SK-N-SH (cell line): ENCODE results near the gene ATP5F1D. TPM values are rescaled to one million over a fixed set of nuclear protein-coding genes. Genes with fewer than 3 reads are reported as not detected.

Experiments used
- CTCF ChIA-PET: fragments of 300-600, 350-600 bp; formaldehyde crosslinking; extraction: SDS; loops from one replicate; lab custom pipeline; 2021; lab: Yijun Ruan, JAX
- POLR2A ChIA-PET: fragments of 350-600 bp; sonication (Branson Sonifier 250); formaldehyde crosslinking; extraction: SDS; loops from one replicate; lab custom pipeline; 2020; ENCODE audit warnings: antibody characterized with exemption, inconsistent platforms; lab: Yijun Ruan, JAX
- DNase-seq: peaks from one replicate; pipeline ENCODE4 v3.0.0; 2012
- H2AFZ ChIP-seq: fragments of 200-600 bp; sonication (generic); 2 replicates; pipeline ENCODE4 v1.8.1; 2016; ENCODE audit warnings: antibody characterized with exemption, mild to moderate bottlenecking, low read depth
- H3F3A ChIP-seq: fragments of 200-600 bp; sonication (generic); replicated peaks from 2 replicates; pipeline ENCODE3; 2016; ENCODE audit warnings: antibody characterized with exemption, mild to moderate bottlenecking; ENCODE audit not compliant: insufficient read depth
- H3K27ac ChIP-seq, 2 experiments: fragments of 200-500 bp in 1 of 2; fragments of 200-600 bp in 1 of 2; sonication (Bioruptor generic) in 1 of 2; sonication (generic), shearing (Covaris generic) in 1 of 2; 2 replicates each; pipeline versions ENCODE4 v1.5.1 to v1.6.1; 2014 to 2016; ENCODE audit warnings: low read depth in 2 of 2, inconsistent platforms in 1 of 2, low read length in 1 of 2, mild to moderate bottlenecking in 1 of 2, mixed read lengths in 1 of 2
- H3K27me3 ChIP-seq: fragments of 200-600 bp; sonication (generic), shearing (Covaris generic); 2 replicates; pipeline ENCODE4 v1.6.1; 2016; ENCODE audit warnings: mixed run types; ENCODE audit not compliant: insufficient read depth
- H3K36me3 ChIP-seq, 2 experiments: fragments of 200-500 bp in 1 of 2; fragments of 200-600 bp in 1 of 2; sonication (Bioruptor generic) in 1 of 2; sonication (generic) in 1 of 2; replicated peaks in 1 of 2; 2 replicates each; pipeline versions ENCODE3 to v1.5.1; 2014 to 2016; ENCODE audit warnings: low read length in 1 of 2, mild to moderate bottlenecking in 1 of 2; ENCODE audit not compliant: insufficient read depth in 2 of 2, control insufficient read depth in 1 of 2
- H3K4me1 ChIP-seq, 2 experiments: fragments of 200-500 bp in 1 of 2; fragments of 200-600 bp in 1 of 2; sonication (Bioruptor generic) in 1 of 2; sonication (generic), shearing (Covaris generic) in 1 of 2; 2 replicates each; pipeline versions ENCODE4 v1.5.1 to v1.6.1; 2014 to 2016; ENCODE audit warnings: low read depth in 1 of 2, low read length in 1 of 2, mixed run types in 1 of 2; ENCODE audit not compliant: insufficient read depth in 2 of 2, control insufficient read depth in 1 of 2
- H3K4me2 ChIP-seq: fragments of 200-600 bp; sonication (generic), shearing (Covaris generic); 2 replicates; pipeline ENCODE4 v1.6.1; 2017; ENCODE audit warnings: mixed run types
- H3K4me3 ChIP-seq, 2 experiments: fragments of 200-500 bp in 1 of 2; fragments of 200-600 bp in 1 of 2; sonication (Bioruptor generic) in 1 of 2; sonication (generic), shearing (Covaris generic) in 1 of 2; 2 replicates each; pipeline versions ENCODE4 v1.5.1 to v1.8.1; 2014 to 2016; ENCODE audit warnings: low read depth in 2 of 2, inconsistent platforms in 1 of 2, low read length in 1 of 2, mild to moderate bottlenecking in 1 of 2, mixed read lengths in 1 of 2, moderate library complexity in 1 of 2
- H3K79me2 ChIP-seq: fragments of 200-600 bp; sonication (generic); 2 replicates; pipeline ENCODE4 v1.8.1; 2017; ENCODE audit warnings: mild to moderate bottlenecking; ENCODE audit not compliant: insufficient read depth
- H3K9ac ChIP-seq: fragments of 200-600 bp; sonication (generic); 2 replicates; pipeline ENCODE4 v1.6.1; 2017; ENCODE audit warnings: mixed run types
- H3K9me2 ChIP-seq: fragments of 200-600 bp; sonication (generic); 2 replicates; pipeline ENCODE4 v1.6.1; 2017; ENCODE audit warnings: mixed run types
- H3K9me3 ChIP-seq: fragments of 200-600 bp; sonication (generic); 2 replicates; pipeline ENCODE4 v1.6.1; 2017; ENCODE audit warnings: mixed run types, mild to moderate bottlenecking, moderate library complexity
- H4K20me1 ChIP-seq: fragments of 200-600 bp; sonication (generic); 2 replicates; pipeline ENCODE4 v1.6.1; 2017; ENCODE audit warnings: mild to moderate bottlenecking, mixed run types; ENCODE audit not compliant: insufficient read depth
- CHD2 ChIP-seq: fragments of 150-350 bp; IDR thresholded peaks from 2 replicates; pipeline ENCODE4 v1.6.1; 2018; ENCODE audit warnings: low read length; ENCODE audit not compliant: partially characterized antibody
- EP300 ChIP-seq, 2 experiments: IDR thresholded peaks; 2 replicates each; pipeline versions ENCODE4 v1.4.0 to v1.6.1; 2012; ENCODE audit warnings: borderline replicate concordance in 1 of 2, low read depth in 1 of 2, low read length in 1 of 2
- FOXM1 ChIP-seq: IDR thresholded peaks from 2 replicates; pipeline ENCODE4 v1.4.0; 2012; ENCODE audit warnings: low read depth, mild to moderate bottlenecking
- JUND ChIP-seq: IDR thresholded peaks from 2 replicates; pipeline ENCODE4 v1.4.0; 2012
- MXI1 ChIP-seq: IDR thresholded peaks from 2 replicates; pipeline ENCODE4 v1.6.1; 2012; ENCODE audit warnings: mild to moderate bottlenecking, low read depth, low read length, improper control_type of control experiment
- NFIC ChIP-seq: IDR thresholded peaks from 2 replicates; pipeline ENCODE4 v1.4.0; 2012; ENCODE audit warnings: borderline replicate concordance
- PBX3 ChIP-seq: IDR thresholded peaks from 2 replicates; pipeline ENCODE4; 2012
- POLR2AphosphoS5 ChIP-seq: IDR thresholded peaks from 2 replicates; pipeline ENCODE4 v1.6.1; 2012; ENCODE audit warnings: low read depth, low read length
- RCOR1 ChIP-seq: fragments of 150-350 bp; IDR thresholded peaks from 2 replicates; pipeline ENCODE4 v1.6.1; 2017; ENCODE audit warnings: antibody characterized with exemption, low read length
- RFX5 ChIP-seq: IDR thresholded peaks from 2 replicates; pipeline ENCODE4 v1.6.1; 2012; ENCODE audit warnings: mild to moderate bottlenecking, improper control_type of control experiment, low read length
- RXRA ChIP-seq: IDR thresholded peaks from 2 replicates; pipeline ENCODE4 v1.4.0; 2012; ENCODE audit warnings: low read depth, mild to moderate bottlenecking, borderline replicate concordance
- SIN3A ChIP-seq: IDR thresholded peaks from 2 replicates; pipeline ENCODE4 v1.6.1; 2012; ENCODE audit warnings: low read depth, mild to moderate bottlenecking, low read length, moderate library complexity, borderline replicate concordance
- TAF1 ChIP-seq: IDR thresholded peaks from 2 replicates; pipeline ENCODE4 v1.6.1; 2012; ENCODE audit warnings: low read depth, mild to moderate bottlenecking, low read length, moderate library complexity, borderline replicate concordance
- TCF12 ChIP-seq: IDR thresholded peaks from 2 replicates; pipeline ENCODE4 v1.4.0; 2012
- USF2 ChIP-seq: fragments of 150-350 bp; IDR thresholded peaks from 2 replicates; pipeline ENCODE4 v1.6.1; 2017; ENCODE audit warnings: antibody characterized with exemption, low read length, low read depth, borderline replicate concordance
- YY1 ChIP-seq: IDR thresholded peaks from 2 replicates; pipeline ENCODE4 v1.4.0; 2012; ENCODE audit warnings: low read depth, mild to moderate bottlenecking
- WGBS: methylation state at CpG from one replicate; pipeline ENCODE4 v1.1.6; 2017; ENCODE audit warnings: low lambda C conversion rate; 5-methylcytosine and 5-hydroxymethylcytosine counted together
- polyA plus RNA-seq, 3 experiments: library from polyadenylated mRNA; depleted of rRNA; stranded (reverse); fragments of >200 nt; gene quantifications; 2 replicates each; pipeline ENCODE4 v1.2.3, GENCODE V29; 2012
- TF ChIP-seq, protein P1 (sequence below): fragments of 150-350 bp; IDR thresholded peaks from 2 replicates; pipeline ENCODE4 v1.6.1; 2016; ENCODE audit warnings: mild to moderate bottlenecking, low read depth, low read length
- TF ChIP-seq, protein P2 (sequence below): IDR thresholded peaks from 2 replicates; pipeline ENCODE4 v1.4.0; 2012; ENCODE audit warnings: low read depth
- TF ChIP-seq, protein P3 (sequence below): IDR thresholded peaks from 2 replicates; pipeline ENCODE4 v1.4.0; 2012; ENCODE audit warnings: low read depth, borderline replicate concordance

ATP5F1D gene
- polyA plus RNA-seq, 1 of the 3 experiments (the other 2 are of a cell fraction): 226 TPM

DNA sequence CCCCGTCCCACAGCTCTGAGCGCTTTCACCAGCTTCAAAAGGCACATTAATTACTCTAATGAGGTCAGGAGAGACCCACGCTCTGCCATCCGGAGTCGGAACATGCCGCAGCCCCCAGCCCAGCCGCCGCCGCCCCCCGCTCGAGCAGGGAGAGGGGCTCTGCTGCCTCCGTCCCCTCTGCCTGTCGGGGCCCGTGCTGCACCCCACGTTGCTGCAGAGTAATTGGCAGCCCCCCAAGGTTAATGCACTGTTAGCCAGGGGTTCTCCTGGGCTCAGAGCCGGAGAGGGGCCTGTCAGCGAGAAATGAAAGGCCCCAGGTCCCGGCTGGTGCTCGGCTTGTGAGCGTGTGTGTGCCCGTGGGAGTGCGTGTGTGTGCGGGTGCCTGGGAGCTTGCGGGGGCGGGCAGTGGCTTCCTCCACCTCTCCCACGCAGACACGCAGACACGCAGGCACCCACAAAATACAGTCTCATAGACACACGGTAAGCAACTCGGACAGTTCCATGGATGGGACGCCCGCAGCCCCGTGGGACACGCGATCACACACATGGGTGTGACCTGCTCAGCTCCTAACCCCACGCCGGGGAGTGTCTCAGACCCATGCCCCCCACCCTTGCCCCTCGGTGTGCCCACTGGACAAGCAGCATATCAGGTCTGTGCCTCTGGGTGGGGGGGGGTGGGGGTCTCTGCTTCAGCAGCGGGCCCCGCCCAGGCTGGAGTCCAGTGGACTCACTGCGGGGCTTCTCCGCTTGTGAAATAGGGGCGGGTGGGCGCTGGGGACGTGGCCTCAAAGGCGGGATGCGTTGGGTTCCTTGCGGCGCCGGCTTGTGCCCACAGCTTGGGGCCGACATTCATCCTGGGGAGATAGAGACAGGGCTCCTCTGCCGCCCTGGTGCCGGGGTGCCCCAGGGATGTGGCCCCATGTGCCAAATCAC lies 39.4 kb downstream of the ATP5F1D start:
- TF ChIP-seq, protein P1, sequence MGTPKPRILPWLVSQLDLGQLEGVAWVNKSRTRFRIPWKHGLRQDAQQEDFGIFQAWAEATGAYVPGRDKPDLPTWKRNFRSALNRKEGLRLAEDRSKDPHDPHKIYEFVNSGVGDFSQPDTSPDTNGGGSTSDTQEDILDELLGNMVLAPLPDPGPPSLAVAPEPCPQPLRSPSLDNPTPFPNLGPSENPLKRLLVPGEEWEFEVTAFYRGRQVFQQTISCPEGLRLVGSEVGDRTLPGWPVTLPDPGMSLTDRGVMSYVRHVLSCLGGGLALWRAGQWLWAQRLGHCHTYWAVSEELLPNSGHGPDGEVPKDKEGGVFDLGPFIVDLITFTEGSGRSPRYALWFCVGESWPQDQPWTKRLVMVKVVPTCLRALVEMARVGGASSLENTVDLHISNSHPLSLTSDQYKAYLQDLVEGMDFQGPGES: no peak
- no peak for TF ChIP-seq FOXM1
- no peak for TF ChIP-seq NFIC
- TF ChIP-seq POLR2AphosphoS5: no peak
- no peak for TF ChIP-seq YY1
- TF ChIP-seq USF2: no peak
- no peak for TF ChIP-seq TAF1
- TF ChIP-seq PBX3: no peak
- TF ChIP-seq TCF12: no peak
- TF ChIP-seq RFX5: no peak
- TF ChIP-seq, protein P2, sequence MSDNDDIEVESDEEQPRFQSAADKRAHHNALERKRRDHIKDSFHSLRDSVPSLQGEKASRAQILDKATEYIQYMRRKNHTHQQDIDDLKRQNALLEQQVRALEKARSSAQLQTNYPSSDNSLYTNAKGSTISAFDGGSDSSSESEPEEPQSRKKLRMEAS: no peak
- no peak for TF ChIP-seq SIN3A
- no peak for TF ChIP-seq EP300 (IDR thresholded peaks at IDR 0.05; ENCODE audit: borderline replicate concordance in 1 of 2, low read depth in 1 of 2, low read length in 1 of 2)
- TF ChIP-seq RCOR1: no peak
- no peak for TF ChIP-seq MXI1
- TF ChIP-seq RXRA: no peak
- no peak for TF ChIP-seq CHD2
- TF ChIP-seq, protein P3, sequence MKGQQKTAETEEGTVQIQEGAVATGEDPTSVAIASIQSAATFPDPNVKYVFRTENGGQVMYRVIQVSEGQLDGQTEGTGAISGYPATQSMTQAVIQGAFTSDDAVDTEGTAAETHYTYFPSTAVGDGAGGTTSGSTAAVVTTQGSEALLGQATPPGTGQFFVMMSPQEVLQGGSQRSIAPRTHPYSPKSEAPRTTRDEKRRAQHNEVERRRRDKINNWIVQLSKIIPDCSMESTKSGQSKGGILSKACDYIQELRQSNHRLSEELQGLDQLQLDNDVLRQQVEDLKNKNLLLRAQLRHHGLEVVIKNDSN: no peak
- no peak for TF ChIP-seq JUND
- no peak for DNase-seq
- H3K9me3 ChIP-seq: no peaks in the 10 kb centered on the region
- H3K4me2 ChIP-seq: no peak overlapping the region
- no peak overlapping the region for H2AFZ ChIP-seq
- peaks cover 5% of the 10 kb centered on the region for H4K20me1 ChIP-seq
- no peaks in the 10 kb centered on the region for H3K9me2 ChIP-seq
- ChIA-PET CTCF (interaction anchor here (1.0 to 3.5 kb wide), 12 partner anchors 13 to 210 kb away, joined by 3 to 26 read pairs (median 8); partner anchors contain the start of genes CIRBP and REEP6), POLR2A (interaction anchor here (0.7 kb wide), 1 partner anchor 9 kb away, joined by 3 read pairs; no protein-coding TSS in a partner anchor)
- H3K9ac ChIP-seq: no peak overlapping the region
- peaks cover 17% of the 10 kb centered on the region for H3K79me2 ChIP-seq
- no peak overlapping the region for H3K4me3 ChIP-seq
- peaks cover 27% of the 10 kb centered on the region for H3F3A ChIP-seq
- H3K27me3 ChIP-seq: no peaks in the 10 kb centered on the region
- H3K27ac ChIP-seq: no peak overlapping the region
- 98% methylated on average over 27 of the region's 53 CpGs for WGBS
- H3K4me1 ChIP-seq: peaks cover 4 to 9% of the 10 kb centered on the region in 2 experiments; a peak in 1 of 4 replicates
- H3K36me3 ChIP-seq: peaks cover 6 to 17% of the 10 kb centered on the region in 2 experiments
